HG03558 (cell line): ENCODE measurements around the gene JUP.
"Not testable (repeated sequence)": the region's sequence is repeated elsewhere in the genome, so short reads cannot be mapped to it uniquely, and the experiment has no call there.

Experiments used
- ATAC-seq: cut with Tn5 transposase; IDR thresholded peaks from one replicate; pipeline ENCODE4 v1.9.1; 2021; ENCODE audit warnings: moderate number of reproducible peaks; ENCODE audit not compliant: unreplicated experiment; ENCODE audit errors: extremely low read depth

Gene JUP

DNA sequence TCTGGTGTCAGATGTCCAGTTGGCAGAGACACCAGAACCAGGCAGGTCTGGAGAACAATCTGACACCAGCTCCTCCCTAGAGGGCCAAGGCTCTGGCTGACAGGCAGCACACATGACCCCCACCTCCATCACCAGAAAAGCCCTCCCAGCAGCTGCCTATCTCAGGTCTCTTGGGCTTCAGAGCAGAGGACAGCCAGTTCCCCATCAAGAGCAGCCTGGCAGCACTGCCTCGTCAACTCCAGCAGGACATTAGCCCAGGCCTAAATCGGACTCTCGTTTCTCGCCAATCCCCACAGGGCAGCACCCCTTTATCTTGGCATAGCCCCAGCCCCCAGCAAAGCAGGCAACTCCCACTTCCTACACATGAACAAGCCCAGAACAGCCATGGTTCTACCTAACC is 4.4 kb downstream of the JUP start:
- ATAC-seq: no peak

DNA sequence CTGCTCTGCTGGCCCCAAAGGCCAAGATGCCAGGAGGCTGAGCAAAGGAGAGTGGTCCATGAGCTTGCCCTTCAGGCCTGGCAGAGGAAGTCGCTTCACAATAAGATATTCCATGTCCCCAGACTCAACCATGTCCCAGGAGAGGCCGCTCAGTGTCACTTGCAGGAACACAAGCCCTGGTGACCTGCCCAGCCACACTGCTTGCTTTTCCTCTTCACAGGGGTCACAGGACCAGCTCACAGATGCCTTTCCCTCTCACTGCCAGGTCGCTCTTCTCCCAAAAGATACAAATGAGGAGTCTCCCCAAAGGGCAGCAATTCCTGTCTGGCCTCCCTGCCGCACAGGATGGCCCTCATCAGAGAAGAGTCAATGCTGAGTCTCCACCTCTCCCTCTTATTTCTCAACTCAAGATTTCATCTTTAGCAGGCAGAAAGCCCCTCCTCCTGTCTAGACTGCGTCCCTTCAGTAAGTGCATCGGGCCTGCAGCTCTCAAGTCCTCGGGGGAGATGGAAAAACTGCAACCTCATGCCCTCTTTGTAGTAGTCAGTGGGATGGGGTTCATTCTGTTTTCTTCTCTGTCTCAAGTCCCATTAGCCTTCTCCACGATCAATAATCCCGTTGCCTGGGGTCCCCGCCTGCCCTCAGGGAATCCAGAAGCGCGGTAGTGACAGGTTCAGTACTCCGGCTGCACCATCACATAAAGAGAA is 5.0 kb downstream of the JUP start:
- no peak for ATAC-seq

DNA sequence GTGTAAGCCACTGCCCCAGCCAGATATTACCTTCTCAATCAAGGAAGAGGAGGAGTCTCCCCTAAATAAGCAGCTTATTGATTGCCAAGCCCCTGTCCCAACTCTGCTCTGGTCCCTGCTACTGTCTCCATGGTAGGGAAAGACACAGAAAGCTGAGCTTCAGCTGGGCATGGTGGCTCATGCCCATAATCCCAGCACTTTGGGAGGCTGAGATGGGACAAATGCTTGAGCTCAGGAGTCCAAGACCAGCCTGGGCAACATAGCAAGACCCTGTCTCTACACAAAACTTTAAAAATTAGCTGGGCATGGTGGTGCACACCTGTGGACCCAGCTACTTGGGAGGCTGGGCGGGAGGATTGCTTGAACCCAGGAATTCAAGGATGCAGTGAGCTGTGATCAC is 6.6 kb downstream of the JUP start:
- no peak for ATAC-seq

DNA sequence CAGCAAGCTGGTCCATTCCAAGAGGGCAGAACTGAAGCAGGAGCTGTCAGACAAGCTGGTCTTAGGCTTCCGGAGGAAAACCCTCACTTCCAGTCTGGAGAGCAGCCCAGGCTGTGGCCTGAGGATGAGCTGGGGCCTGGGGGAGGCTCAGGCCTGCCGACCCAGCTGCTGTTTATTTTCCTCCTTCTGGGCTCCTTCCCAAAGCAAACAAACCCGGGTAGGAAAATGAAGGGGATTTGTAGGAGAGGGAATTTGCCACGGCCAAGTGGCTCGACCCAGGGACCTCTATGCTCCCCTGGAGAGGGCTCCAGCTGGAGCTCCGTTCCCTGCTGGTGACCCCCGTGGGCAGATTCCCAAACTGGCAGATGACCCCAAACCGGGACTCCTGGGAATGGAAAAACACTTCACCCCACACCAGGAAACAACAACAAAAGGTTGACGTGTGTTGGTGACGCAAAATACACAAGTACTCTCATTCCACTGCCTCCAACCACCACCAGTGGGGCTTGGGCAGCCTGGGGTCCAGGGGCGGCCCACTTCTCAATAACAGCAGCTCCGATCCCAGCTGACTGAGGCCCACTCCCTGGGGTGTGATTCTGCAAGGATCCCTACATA is 8.8 kb downstream of the JUP start:
- no peak for ATAC-seq

GRCh38 chr17:41777157-41777573 is 9.3 kb downstream of the JUP start:
- ATAC-seq: no peak

DNA sequence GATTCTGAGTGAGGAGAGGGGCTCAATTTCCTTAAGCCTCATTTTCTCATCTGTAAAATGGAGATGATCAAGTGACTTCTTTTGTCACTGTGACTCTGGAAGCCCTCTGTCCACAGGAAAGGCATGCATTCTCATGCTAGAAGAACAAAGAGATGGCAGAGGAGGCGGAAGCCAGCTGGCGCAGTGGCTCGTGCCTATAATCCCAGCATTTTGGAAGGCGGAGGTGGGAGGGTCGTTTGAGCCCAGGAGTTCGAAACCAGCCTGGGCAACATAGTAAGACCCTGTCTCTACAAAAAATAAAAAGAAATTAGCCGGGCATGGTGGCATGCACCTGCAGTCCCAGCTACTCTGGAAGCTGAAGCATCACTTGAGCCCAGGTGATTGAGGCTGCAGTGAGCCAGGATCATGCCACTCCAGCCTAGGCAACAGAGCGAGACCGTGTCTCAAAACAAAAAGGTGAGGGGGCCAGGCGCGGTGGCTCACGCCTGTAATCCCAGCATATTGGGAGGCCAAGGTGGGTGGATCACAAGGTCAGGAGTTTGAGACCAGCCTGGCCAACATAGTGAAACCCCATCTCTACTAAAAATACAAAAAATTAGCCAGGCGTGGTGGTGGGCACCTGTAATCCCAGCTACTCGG is 10.1 kb downstream of the JUP start:
- ATAC-seq: not testable (repeated sequence)

DNA sequence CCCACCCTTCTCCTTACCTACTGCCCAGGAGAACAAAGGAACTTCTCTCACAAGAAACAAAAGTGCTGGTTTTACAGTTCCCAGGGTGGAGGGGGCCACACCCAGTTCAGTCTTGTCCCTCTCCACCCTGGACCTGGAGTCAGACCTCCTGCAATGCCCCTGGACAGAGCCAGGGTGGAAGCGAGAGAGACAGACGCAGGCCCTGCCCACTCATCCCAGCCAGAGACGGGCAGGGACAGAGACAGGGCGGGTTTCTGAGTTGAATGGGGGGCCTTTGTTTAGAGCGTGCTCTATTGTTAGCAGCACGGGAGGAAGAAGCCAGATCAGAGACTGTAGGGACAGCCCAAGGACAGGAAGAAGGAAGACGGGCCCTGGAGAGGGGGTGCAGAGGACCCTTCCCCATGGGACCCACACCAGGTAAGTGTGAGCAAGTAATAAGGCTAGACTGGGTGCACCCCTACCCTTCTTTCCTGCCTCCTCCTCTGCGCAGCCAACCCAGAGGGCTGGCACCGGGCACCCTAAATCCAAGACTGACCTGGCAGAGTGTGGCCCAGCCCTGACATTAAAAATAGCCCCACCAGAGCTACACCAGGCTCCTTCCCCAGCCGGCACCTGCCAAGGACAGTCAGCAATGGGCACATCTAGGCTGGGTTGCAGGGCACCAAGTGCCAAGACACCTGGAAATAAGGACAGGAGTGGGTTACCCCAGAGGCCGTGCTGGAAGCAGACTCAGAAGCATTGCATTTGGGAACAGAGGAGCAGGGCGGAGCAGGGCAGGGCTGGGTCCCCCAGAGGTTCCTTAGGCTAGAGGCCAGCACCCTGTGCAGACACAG is 10.9 kb downstream of the JUP start:
- no peak for ATAC-seq

- no peak for ATAC-seq
Observed at GRCh38 chr17:41773731-41774193, 12.7 kb downstream of the JUP start.

GRCh38 chr17:41773190-41773588 is 13.3 kb downstream of the JUP start:
- ATAC-seq: no peak

GRCh38 chr17:41772586-41773189 is 13.8 kb downstream of the JUP start:
- no peak for ATAC-seq

DNA sequence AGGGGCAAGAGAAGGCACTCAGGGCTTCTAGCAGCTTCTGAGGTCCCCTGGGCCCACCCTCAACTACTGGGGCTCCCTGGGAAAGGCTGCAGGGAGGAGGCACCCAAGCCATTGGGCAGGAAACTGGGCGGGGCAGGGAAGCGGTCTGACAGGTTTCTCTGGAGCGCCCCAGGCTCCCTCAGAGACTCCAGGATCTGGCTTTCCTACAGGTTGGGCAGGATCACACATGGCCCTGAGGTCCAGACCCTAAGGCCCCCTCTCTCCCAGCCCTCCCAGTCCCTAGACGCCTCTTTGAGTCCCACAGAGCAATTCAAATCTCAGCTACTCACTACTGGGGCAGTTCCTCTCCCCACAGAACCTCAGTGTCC is 14.3 kb downstream of the JUP start:
- no peak for ATAC-seq

GRCh38 chr17:41771389-41772206 is 14.9 kb downstream of the JUP start:
- no peak for ATAC-seq

GRCh38 chr17:41769985-41770384 is 16.5 kb downstream of the JUP start:
- no peak for ATAC-seq

GRCh38 chr17:41769346-41769862 is 17.1 kb downstream of the JUP start:
- no peak for ATAC-seq

GRCh38 chr17:41768682-41769288 is 17.7 kb downstream of the JUP start:
- ATAC-seq: no peak

- ATAC-seq: no peak
Observed at GRCh38 chr17:41767324-41768042, 19.0 kb downstream of the JUP start.

DNA sequence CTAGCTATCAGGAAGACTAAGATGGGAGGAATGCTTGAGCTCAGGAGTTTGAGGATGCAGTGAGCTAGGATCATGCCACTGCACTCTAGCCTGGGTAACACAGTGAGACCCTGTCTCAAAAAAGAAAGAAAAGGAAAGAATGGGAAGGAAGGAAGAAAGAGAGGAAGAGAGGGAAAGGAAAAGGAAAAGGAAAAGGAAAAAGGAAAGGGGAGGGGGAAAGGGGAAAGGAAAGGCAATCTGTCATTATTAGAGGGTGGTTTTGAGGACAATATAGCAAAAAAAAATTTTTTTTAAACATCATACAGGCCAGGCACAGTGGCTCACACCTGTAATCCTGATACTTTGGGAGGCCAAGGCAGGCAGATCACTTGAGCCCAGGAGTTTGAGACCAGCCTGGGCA is 20.4 kb downstream of the JUP start:
- ATAC-seq: no peak

DNA sequence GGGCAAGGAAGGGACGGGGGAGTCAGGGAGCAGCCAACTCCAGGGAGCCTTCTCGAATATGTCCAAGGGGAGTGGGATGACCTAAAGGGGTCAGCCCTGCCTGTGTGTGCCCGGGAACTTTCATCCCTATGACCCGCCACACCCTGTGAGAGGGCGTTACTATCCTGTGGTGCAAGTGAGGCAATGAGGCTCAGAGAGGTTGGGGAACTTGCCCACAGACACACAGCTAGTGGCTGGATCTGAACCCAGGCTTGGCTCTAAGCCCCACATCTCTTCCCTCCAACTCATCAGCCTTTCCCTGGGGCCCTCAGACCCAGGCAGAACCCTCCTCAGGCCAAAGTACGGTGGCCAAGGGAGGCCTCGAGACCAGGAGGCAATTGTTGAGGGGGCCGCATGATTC is 23.2 kb downstream of the JUP start:
- ATAC-seq: no peak
